HG03135 (cell line): ENCODE data around the gene IMPG2.

Experiments
- ATAC-seq: cut with Tn5 transposase; IDR thresholded peaks from one replicate; pipeline ENCODE4 v1.9.1; 2021; ENCODE audit warnings: mild to moderate bottlenecking, moderate library complexity; ENCODE audit not compliant: unreplicated experiment

IMPG2 gene

DNA sequence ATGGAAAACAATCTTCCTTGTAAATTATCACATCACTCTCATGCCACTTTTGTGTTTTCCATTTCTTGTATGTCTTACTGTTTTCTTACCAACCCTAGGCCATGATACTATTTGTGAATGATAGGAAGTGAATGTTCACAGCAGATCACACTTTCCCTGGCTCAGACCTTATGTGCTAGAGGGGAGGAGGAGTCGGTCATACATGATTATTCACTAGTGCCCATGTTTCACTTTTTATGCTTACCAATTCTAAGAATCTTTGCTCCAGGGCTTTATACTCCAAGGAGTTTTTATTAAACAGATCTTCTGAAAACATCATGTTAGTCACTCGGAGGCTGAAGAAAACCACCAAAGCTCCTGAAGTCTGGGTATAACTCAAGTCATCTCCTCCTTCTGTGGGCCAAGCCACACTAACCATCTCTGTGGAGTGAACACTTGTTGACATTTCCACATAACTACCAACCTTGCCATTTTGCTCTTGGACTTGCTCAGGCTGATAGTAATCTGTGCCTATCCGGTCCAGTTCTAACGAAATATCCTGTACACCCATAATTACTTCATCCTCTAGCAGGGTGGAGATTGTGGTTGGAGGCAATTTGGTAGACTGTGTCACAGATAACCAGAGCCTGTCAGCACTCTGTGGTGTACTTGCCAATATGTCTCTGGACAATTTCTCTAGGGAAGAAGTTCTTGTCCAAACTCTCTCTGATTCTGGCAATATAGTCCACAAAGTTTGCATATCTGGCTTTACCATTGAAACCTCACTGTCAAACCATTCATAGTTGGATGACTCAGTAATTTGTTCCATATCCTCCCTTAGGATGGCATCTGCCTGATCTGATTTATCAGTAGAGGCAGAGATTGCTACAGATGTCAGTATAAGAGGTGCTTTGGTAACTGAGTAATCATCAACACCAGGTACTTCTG lies 76.8 kb downstream of the IMPG2 start:
- no peak for ATAC-seq

- no peak for ATAC-seq
Measured at GRCh38 chr3:101240719-101241399, 79.5 kb downstream of the IMPG2 start.

GRCh38 chr3:101235048-101235447 lies 85.3 kb downstream of the IMPG2 start:
- ATAC-seq: no peak

DNA sequence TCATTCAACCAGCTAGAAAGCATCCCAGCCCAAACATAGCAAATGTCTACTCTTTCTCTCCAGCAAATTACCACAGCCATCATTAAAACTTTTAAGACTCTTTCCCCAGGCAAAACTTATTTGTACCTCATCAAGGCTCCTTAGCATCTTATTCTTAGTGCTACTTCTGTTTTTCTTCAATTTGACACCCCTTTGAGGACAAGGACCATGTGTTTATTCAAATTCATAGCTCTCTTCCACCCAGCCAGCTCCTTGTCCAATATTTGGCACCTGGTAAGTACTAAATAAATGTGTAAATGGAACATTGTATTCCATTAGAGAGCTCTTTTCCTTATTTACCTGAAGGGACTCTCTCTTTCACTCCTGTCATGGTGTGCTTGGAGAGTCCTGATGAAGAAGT lies 89.8 kb downstream of the IMPG2 start:
- no peak for ATAC-seq

- no peak for ATAC-seq
Measured at GRCh38 chr3:101229681-101230080, 90.7 kb downstream of the IMPG2 start.

- ATAC-seq: no peak
Measured at GRCh38 chr3:101228441-101228840, 91.9 kb downstream of the IMPG2 start.

- ATAC-seq: no peak
Measured at GRCh38 chr3:101224739-101225138, 95.6 kb downstream of the IMPG2 start.

DNA sequence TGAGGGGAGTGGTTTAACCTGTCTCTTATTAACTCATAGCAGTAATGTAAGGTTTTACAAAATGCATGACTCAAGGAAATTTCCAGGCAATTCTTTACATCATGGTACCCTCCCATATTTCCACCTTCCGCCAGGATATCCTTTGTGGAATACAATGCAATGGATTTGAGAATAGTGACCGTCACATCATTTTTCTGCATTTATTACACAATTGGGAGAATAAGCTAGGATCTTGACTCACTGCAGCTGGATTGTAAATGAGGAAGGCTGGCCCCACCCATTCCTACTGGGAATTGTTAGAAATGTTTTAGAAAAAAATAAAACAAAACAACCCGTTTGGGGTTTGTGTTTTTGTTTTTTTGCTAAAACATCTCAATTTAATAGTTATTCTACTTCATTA lies 97.4 kb downstream of the IMPG2 start:
- ATAC-seq: no peak

DNA sequence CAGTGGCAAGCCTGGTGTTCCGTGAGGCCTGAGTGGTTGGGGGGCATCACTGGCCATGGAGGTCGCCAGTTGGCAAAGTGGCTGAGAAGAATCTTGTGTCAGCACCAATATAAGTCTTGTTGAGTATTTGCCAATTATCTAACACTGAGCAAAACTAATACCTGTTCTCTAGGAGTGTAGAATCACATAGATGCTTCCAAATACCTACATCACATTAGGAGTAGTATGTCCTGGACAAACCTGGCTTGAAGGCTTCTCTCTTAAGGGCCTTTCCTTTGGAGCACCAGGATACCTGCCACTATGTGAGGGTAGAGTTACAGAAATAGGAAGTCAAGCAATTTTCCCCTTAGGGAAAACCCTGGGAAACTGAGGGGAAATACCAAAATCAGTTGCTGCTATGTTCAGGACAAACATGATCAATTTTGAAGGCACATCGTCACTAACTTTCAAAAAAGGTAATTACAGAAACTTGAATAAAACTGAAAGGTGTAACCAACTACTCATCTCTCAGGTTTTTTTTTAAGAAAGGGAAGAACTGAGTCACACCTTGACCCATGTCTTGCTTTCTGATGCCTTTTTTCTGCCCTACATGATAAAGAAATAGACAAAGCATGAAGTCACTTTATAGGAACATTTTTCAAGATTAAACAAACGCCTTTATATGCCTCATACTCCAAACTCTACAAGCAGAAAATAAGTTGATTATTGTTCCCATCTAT lies 100.4 kb downstream of the IMPG2 start:
- no peak for ATAC-seq

- no peak for ATAC-seq
Measured at GRCh38 chr3:101217472-101218245, 102.7 kb downstream of the IMPG2 start.

GRCh38 chr3:101216710-101217465 lies 103.5 kb downstream of the IMPG2 start:
- ATAC-seq: no peak

DNA sequence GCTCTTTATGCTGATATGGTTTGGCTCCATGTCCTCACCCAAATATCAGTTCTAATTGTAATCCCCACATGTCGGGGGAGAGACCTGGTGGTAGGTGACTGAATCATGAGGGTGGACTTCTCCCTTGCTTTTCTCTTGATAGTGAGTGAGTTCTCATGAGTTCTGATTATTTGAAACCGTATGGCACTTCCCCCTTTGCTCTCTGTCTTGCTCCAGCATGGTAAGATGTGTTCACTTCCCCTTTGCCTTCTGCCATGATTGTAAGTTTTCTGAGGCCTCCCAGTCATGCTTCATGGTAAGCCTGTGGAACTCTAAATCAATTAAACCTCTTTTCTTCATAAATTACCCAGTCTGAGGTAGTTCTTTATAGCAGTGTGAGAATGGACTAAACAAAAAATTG lies 107.6 kb downstream of the IMPG2 start:
- ATAC-seq: no peak

DNA sequence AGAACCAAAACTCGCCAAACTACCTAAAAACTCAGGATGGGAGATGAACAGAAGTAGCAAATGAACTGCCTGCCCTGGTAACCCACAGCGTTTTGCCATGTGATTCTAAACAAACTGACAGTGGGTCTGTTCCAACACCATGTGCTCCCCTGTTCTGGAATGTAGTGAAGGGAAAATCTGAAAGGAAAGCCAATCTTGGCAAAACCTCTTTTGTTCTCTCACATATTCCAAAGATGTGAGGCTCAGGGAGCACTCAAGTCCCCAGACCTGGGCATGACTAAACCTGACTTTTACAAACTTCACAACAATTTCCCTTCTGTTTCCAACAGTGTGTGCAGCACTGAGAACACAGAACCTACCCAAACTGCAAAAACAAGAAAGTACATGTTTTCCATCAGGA lies 116.1 kb downstream of the IMPG2 start:
- no peak for ATAC-seq

GRCh38 chr3:101203411-101203810 lies 117.0 kb downstream of the IMPG2 start:
- ATAC-seq: no peak

- no peak for ATAC-seq
Measured at GRCh38 chr3:101202640-101203039, 117.7 kb downstream of the IMPG2 start.

DNA sequence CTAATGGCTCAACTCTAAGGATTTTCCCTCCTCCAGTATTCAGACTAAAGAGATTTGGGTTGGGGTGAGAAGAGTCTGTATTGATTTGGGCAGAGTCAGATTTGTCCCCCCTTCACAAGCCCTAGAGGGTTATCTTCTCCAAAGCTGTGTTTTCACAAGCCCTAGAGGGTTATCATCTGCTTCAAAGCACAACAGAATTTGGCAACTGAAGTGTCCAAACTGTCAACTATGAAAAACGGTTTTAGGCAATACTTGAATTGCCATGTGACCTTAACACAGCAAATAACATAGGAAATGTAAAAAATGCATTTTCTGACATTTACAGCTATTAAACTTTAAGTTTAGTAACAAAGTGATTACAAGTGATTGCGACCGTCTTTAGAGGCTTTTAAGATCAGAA lies 119.9 kb downstream of the IMPG2 start:
- no peak for ATAC-seq

DNA sequence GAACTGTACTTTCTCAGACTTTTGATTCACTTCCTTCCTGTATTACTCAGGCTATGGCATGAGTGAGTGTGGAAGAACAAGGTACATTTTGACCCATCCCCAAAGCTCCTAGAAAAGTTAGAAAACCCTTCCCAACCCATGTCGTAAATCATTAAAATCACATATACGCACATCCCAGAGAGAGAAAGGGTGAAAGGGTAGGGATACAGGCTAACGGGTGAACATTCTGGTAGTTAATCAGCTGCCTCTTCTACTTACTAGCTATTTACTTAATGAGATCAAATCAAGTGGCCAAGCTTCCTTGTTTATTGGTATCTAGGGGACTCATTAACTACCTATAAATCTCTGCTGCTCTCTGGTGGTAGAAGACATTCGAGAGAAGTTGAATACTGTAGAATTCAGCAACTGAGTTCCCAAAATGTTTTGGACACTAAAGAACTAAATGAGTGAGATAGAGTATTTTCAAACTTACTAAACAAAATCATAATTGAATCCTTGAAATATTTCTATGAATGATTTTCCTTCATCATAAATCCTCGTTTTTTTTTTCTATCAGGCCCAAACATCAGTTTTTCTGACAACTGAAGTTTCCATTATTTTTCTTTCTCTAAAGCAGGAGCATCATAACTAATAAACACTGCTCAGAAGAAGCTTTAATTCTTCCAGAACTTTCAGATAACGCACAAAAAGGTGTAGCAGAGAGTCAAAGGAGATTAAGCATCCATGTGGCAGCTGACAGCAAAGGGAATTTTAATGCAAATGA lies 124.2 kb downstream of the IMPG2 start:
- no peak for ATAC-seq

- no peak for ATAC-seq
Measured at GRCh38 chr3:101194392-101194791, 126.0 kb downstream of the IMPG2 start.

GRCh38 chr3:101193957-101194356 lies 126.4 kb downstream of the IMPG2 start:
- no peak for ATAC-seq
